GM19328 (cell line): Measurements from ENCODE around the gene EPB41L5.
"Not testable (repeated sequence)": the region's sequence is repeated elsewhere in the genome, so short reads cannot be mapped to it uniquely, and the experiment has no call there.

Source experiments
- ATAC-seq: cut with Tn5 transposase; IDR thresholded peaks from one replicate; pipeline ENCODE4 v1.9.1; 2021; ENCODE audit warnings: mild to moderate bottlenecking, moderate library complexity; ENCODE audit not compliant: unreplicated experiment

Gene EPB41L5

DNA sequence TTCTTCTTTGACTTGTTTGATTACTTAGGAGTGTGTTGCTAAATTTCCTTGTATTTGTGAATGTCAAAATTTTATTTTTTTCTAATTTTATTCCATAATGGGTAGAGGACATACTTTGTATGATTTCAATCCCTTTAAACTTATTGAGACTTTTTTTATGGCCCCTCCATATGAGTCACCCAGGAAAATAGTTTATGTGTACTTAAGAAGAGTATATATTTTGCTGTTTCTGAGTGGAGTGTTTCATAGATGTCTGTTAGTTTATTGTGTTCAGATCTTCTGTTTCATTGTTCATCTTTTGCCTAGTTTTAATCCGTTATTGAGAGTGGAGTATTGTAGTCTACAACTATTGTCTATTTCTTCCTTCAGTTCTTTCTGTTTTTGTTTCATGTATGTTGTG is 81.9 kb downstream of the EPB41L5 start:
- ATAC-seq: no peak

- ATAC-seq: no peak
Measured at GRCh38 chr2:120100627-120101026, 87.8 kb downstream of the EPB41L5 start.

DNA sequence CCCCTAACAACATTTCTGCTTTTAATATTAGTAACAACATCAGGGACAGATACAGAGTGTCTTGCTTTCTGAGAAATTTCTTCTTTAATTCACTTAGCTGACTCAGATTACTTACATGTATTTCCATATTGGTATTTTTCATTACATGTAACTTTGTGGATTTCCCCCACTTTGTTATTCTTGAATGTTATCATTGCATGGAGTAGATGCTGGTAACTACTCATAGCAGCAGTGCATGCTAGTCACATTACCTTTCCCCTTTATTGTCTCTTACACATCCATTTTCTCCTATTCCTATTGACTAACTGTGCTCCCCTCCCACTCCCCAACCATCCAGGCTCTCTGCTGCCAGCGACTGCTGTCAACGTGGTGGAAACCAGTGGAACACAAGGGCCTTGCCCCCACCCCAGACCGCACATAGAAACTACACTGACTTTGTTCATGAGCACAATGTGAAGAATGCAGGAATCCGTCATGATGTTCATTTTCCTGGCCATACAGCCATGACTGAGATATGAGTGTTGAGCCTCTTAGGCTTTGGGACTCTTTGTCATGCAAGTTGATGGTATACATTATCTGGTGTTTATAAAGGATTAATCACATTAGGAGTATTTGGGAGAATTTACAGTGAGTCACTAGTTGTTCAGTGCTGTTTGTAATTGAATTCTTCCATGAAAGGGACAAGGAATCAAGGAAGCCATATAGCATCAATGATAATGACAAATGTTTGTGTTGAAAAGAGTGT is 91.0 kb downstream of the EPB41L5 start:
- no peak for ATAC-seq

DNA sequence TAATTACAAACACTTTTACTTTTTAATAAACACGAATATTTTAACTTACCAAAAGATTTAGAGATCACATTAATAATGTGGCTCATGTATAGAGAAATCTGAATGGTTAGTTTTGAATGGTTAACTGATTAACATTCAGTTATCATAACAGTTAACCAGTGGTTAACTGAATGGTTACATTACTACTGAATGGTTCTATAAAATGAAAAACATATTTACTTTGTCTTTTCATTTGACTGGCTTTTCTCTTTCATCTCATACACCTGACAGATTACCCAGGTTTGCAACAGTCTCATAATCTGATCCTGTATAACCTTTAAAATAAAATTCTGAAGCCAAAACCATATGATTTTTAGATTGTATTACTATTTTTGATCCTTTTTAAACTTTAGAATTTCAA is 91.9 kb downstream of the EPB41L5 start:
- no peak for ATAC-seq

DNA sequence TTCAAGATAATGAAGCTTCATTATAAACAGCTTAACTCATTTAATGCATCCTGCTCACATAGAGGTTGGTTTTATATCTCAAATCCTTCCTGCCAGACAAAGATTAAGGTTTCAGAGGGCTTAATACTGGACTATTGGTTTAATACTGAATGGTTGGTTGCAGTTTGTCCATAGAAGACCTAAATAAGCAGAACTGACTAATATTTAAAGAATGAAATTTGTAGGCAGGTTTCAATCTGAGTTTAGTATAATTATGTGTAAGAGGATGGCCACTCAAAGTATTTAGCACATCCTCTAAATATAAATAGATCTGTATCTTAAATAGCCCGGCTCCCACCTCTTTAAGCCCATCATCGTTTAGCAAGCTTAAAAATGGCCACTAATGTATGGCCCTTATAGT is 92.5 kb downstream of the EPB41L5 start:
- ATAC-seq: no peak

DNA sequence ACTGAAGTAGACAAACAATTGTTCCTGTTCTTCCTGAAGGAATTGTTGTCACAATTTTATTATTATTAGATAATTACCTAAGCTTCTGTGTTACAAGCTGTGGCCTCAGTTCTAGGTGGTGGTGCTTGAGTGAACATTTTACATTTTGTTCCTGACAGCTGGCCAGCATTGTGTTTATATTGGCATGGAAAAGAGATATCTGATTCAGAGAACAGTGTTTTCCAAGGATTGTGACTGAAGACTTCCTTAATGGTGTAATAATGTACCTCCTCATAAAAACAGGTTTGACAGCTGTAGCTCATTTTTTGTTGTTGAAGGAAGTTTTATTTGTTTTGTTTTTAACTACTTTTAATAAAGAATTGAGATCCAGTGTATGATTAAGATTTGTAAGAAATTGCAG is 95.2 kb downstream of the EPB41L5 start:
- no peak for ATAC-seq

DNA sequence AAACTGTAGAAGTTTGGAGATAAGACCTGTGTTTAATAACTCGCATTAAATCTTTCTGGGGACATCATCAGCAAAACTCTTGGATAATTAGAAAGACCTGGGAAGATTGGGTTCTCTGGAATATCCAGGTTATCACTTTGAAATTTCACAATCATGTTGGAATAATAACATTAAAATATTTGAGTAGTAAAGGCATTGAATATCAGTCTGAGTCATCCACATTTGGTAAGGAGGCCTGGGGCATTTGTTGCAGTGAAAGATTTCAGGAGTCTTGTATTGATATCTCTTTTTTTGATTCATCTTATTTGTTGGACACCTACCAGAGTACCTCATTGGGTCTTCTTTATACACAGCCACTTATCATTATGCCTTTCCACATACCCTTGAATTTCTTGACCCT is 95.9 kb downstream of the EPB41L5 start:
- ATAC-seq: no peak

DNA sequence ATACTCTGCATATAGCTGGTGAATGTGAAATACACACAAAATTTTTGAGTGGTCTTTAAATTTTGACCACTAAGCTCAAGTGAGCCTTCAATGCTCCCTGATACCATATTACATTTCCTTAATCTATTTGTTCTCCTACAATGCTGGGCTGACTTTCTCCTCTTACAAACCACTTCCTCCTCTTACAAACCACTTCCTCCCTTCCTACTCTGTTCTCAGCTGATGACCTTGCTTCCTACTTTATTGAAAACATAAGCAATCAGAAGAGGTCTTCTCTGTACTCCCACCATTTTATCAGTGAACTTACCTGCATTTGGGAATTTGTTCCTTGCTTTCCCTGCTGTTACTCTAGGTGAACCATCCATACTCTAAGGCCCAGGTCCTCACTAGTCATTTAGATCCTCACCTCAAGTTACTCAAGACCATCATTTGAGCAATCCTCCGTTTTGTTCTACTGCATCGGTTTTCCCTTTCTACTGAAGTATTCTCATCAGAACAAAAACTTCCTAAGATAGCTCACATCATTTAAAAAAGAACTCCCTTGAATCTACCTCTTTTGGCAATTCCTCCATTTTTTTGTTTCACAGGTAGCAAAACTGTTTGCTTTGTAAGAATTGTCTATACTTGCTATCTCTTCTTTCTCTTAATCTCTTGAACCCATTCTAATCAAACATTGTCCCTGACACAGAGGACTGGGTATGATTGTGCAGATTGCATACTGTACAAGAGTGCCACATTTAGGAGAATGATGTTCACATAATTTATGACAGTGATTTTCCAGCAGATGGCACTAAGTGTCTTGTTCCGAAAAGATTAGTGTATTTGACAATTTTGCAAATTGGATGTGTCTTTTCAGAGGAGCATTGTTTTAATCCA is 96.5 kb downstream of the EPB41L5 start:
- no peak for ATAC-seq

GRCh38 chr2:120110062-120110362 is 97.1 kb downstream of the EPB41L5 start:
- ATAC-seq: no peak

DNA sequence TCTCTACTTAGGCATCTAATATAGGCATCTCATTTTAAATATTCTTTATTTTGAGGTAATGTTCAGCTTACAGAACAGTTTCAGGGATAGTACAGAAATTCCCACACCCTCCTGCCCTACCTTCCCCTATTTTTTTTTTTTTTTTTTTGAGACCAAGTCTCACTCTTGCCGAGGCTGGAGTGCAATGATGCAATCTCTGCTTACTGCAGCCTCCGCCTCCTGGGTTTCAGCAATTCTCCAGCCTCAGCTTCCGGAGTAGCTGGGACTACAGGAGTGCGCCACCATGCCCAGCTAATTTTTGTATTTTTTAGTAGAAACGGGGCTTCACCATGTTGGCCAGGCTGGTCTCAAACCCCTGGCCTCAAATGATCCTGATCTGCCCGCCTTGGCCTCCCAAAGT is 97.6 kb downstream of the EPB41L5 start:
- no peak for ATAC-seq

DNA sequence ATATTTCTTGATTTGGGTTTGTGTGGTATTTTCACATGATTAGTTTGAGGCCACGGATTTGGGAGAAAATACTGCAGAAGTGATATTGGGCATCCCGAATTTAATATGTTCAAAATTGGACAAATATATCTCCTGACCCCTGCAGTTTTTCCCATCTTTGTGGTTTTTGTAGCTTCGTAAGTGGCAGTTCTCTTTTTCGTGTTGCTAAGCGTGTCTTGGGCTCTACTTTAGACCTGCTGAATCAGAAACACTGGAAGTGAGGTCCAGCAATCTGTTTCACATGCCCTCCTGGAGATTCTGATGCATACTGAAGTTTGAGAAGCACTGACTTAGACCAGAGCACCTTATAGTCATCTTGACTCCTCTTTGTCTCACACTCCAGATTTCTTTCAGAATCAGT is 98.3 kb downstream of the EPB41L5 start:
- no peak for ATAC-seq

- no peak for ATAC-seq
Measured at GRCh38 chr2:120118018-120118417, 105.1 kb downstream of the EPB41L5 start.

DNA sequence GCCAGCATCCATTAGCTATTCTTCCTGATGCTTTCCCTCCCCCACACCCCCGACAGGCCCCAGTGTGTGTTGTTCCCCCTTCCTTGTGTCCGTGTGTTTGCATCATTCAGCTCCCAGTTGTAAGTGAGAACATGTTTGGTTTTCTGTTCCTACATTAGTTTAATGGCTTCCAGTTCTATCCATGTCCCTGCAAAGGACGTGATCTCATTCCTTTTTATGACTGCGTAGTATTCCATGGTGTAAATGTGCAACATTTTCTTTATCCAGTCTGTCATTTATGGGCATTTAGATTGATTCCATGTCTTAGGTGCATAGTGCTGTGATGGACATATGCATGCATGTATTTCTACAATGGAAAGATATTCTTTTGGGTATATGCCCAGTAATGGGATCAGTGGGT is 105.6 kb downstream of the EPB41L5 start:
- ATAC-seq: no peak

DNA sequence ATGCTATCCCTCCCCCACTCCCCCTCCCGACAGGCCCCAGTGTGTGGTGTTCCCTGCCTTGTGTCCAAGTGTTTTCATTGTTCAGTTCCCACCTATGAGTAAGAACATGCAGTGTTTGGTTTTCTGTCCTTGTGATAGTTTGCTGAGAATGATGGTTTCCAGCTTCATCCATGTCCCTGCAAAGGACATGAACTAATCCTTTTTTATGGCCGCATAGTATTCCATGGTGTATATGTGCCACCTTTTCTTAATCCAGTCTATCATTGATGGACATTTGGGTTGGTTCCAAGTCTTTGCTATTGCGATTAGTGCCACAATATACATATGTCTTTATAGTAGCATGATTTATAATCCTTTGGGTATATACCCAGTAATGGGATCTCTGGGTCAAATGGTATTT is 108.5 kb downstream of the EPB41L5 start:
- not testable (repeated sequence) for ATAC-seq

DNA sequence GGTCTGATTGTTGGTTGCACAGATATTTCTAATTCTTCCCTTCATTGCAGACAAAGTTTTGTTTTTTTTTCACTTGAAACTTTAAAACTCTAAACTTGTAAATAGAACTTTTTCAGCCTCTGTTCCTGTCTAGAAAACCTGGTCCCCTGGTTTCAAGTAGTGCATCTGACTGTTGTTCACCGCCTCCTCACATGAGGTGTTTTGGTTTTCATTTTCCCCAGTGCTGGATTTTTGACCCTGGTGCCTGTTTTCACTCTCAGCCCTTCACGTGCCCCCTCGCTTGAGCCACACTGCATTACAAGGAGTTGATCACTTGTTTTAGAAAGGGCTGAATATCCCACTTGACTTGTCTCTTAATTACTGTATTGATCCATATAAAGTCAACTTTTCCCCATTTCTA is 110.2 kb downstream of the EPB41L5 start:
- no peak for ATAC-seq

DNA sequence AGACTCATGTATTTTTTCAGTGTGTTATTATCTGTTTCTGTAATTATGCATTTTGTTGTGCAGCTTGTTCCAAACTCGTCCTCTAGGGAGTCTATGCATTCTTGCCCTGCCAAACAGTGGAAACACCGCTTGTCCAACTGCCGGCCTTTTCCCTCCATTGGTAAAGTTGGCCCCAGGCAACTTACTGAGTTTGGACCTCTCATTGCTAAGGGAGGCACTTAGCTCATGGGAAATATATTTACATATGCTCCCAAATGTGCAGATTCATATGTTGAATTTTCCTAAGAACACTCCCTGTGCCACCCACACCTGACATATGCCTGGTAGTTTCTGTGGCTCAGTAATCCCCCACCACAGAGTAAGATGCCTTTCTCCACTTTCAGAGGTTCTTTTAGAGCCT is 112.3 kb downstream of the EPB41L5 start:
- ATAC-seq: no peak

- ATAC-seq: no peak
Measured at GRCh38 chr2:120128216-120128615, 115.3 kb downstream of the EPB41L5 start.

- no peak for ATAC-seq
Measured at GRCh38 chr2:120132190-120132589, 119.3 kb downstream of the EPB41L5 start.

- ATAC-seq: no peak
Measured at GRCh38 chr2:120132691-120133090, 119.8 kb downstream of the EPB41L5 start.

GRCh38 chr2:120133572-120134244 is 120.8 kb downstream of the EPB41L5 start:
- ATAC-seq: no peak

- ATAC-seq: no peak
Measured at GRCh38 chr2:120134263-120134662, 121.4 kb downstream of the EPB41L5 start.

GRCh38 chr2:120135013-120135412 is 122.1 kb downstream of the EPB41L5 start:
- ATAC-seq: not testable (repeated sequence)
